ENCODE measurements around the gene NMRK2.

NMRK2 gene

DNA sequence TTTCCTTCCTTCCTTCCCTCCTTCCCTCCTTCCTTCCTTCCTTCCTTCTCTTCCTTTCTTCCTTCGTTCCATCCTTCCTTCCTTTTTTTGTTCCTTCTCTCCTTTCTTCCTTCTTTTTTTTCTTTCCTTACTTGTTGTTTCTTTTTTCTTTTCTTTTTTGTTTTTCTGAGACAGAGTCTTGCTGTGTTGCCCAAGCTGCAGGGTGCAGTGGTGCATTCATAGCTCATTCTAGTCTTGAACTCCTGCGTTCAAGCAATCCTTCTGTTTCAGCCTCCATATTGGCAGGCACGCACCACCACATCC, 57.9 kb downstream of the NMRK2 start:
- POLR2A ChIA-PET = interaction anchor here (0.9 to 1.8 kb wide), 3 partner anchors 9 to 20 kb away, joined by 3 to 5 read pairs (median 3); partner anchors contain the start of genes DAPK3 and PIAS4
- TF ChIP-seq FOXM1 (IDR thresholded peaks at IDR 0.05; ENCODE audit: borderline replicate concordance) = no peak
- TF ChIP-seq NFRKB (IDR thresholded peaks at IDR 0.05) = no peak
- TF ChIP-seq ZNF384 (IDR thresholded peaks at IDR 0.05) = no peak
- TF ChIP-seq ELF4 (IDR thresholded peaks at IDR 0.05) = no peak
- no peak for TF ChIP-seq SUZ12 (IDR thresholded peaks at IDR 0.05)
- TF ChIP-seq HDGF (IDR thresholded peaks at IDR 0.05; ENCODE audit: borderline replicate concordance) = no peak
- TF ChIP-seq, protein P1, sequence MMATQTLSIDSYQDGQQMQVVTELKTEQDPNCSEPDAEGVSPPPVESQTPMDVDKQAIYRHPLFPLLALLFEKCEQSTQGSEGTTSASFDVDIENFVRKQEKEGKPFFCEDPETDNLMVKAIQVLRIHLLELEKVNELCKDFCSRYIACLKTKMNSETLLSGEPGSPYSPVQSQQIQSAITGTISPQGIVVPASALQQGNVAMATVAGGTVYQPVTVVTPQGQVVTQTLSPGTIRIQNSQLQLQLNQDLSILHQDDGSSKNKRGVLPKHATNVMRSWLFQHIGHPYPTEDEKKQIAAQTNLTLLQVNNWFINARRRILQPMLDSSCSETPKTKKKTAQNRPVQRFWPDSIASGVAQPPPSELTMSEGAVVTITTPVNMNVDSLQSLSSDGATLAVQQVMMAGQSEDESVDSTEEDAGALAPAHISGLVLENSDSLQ (IDR thresholded peaks at IDR 0.05) = no peak
- TF ChIP-seq L3MBTL2 (conservative IDR thresholded peaks at IDR 0.05) = no peak
- TF ChIP-seq ARNT (IDR thresholded peaks at IDR 0.05) = no peak
- no peak for TF ChIP-seq TARDBP (IDR thresholded peaks at IDR 0.05)
- TF ChIP-seq FOXA1 (IDR thresholded peaks at IDR 0.05) = no peak
- no peak for TF ChIP-seq BHLHE40 (IDR thresholded peaks at IDR 0.05; ENCODE audit: borderline replicate concordance)
- TF ChIP-seq LEF1 (IDR thresholded peaks at IDR 0.05; ENCODE audit: borderline replicate concordance) = no peak
- TF ChIP-seq SP1 (IDR thresholded peaks at IDR 0.05) = no peak
- TF ChIP-seq FOXK2 (IDR thresholded peaks at IDR 0.05) = no peak
- no peak for TF ChIP-seq CTBP1 (IDR thresholded peaks at IDR 0.05; ENCODE audit: borderline replicate concordance)
- CTCF ChIA-PET = interaction anchor here (0.6 kb wide), 1 partner anchor 54 kb away, joined by 8 read pairs; no protein-coding TSS in a partner anchor
- no peak for DNase-seq (ENCODE audit: extremely low spot score)

All from HEK293T (cell line).